HG03342 (cell line): ENCODE measurements around the gene RABL6.
"Not testable (repeated sequence)": the region's sequence is repeated elsewhere in the genome, so short reads cannot be mapped to it uniquely, and the experiment has no call there.

ENCODE experiments used
- ATAC-seq: cut with Tn5 transposase; IDR thresholded peaks from one replicate; pipeline ENCODE4 v1.9.1; 2021; ENCODE audit warnings: mild to moderate bottlenecking, moderate library complexity; ENCODE audit not compliant: unreplicated experiment

Gene RABL6

DNA sequence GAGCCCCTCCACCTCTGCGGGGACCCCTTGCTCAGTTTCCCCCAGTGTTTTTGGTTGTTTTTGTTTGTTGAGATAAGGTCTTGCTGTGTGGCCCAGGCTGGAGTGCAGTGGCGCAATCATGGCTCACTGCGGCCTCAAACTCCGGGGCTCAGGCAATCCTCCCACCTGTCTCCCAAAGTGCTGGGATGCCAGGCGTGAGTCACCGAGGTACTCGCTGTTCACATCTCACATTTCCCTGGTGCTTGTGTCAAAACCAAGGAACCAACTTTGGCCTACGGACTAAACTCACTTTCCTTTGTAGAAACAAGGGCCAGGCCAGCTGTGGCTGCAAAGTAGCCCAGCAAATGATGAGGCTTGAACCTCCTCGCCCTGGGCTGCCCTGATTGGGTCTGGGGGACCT lies 24.8 kb downstream of the RABL6 start:
- ATAC-seq: no peak

DNA sequence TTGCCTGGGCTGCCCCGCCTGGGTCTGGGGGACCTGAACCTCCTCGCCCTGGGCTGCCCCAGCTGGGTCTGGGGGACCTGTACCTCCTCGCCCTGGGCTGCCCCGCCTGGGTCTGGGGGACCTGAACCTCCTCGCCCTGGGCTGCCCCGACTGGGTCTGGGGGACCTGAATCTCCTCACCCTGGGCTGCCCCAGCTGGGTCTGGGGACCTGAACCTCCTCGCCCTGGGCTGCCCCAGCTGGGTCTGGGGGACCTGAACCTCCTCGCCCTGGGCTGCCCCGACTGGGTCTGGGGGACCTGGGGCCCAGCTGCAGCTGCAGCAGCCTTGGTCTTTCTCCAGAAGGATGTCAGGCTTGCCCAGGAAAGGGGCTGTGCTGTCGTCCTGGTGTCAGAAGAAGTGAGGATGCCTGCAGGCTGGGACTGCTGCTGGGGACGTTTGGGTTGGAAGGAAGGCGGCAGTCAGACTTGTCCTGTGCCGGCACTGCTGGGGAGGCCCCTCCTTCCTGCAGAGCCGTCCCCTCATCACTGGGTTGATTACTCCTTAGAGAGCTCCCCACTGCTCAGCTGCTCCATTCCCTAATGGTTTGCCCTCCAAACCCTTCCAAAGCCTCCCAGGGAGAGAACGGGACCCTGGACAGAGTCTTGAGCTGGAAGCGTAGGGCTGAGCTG lies 25.8 kb downstream of the RABL6 start:
- not testable (repeated sequence) for ATAC-seq

DNA sequence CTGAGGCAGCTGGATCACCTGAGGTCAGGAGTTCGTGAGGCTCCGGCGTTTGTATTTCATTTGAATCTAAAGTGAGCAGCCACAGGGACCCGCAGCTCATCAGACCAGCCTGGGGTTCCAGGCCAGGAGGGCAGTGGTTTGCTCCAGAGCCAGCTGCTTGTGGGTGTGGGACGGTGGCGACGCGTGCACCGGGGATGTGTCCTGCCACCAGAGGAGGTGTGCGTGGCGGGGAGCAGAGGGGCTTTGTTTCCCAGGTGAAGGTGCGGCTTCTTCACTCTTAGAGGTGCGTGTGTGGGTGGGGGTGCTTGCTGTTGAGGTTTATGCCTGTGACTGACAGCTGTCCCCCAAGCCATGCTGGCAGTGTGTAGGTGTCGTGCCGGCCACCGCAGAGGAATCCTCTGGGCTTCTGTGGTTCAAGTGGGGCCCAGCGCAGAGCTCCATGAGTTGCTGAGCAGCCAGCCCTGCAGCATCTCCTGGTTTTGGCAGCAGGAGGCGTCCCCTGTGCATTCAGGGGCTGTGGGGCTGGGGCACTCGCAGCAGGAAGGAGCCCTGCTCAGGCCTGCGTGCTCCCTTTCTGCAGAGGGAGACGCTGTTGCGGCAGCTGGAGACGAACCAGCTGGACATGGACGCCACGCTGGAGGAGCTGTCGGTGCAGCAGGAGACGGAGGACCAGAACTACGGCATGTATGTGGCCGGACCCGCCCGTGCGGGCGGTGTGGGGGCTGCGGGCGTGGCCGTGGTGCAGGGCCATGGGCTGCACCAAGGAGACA lies 27.6 kb downstream of the RABL6 start:
- ATAC-seq: no peak

DNA sequence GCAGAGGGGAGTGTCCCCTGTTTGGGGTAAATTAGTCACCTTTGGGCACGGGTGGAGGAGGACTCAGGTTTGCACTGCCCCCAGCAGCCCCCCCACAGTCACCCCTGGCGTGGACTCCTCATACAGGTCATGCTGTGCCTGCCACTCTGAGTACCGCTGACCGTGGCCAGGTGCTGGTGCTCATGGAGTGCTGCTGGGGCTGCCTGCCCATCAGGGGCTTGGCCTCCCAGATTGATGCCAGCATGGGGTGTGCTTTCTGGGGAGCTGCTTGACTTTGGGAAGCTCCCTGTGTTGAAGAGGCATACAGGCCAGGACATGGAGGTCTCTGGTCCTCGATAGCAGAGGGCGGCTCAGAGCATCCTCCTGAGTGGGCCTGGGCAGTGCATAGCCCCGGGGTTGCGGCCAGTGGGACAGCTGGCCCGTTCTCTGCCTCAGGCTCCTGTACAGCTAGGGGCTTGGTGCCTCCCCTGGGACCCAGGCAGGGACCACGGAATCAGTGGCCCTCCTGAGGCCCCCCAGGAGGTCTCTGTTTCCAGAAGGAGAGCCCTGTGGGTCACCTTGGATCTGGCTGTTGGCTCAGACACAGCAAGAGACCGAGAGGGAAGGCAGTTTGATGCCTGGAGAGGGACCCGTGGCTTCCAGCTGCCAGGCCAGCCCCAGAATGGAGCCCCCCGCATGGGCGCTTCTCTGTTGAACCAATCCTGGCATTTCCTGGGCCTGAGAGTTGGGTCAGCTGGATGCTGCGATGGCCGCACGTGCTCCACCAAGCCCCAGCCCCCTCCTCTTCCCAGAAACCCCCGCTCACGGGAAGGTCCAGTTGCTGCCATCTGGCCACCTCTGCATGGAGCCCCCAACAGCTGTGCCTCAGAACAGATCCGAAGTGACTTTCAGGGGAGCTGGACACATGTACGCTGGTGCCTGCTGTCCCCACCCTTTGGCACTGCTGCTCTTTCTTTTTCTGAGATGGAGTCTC lies 28.5 kb downstream of the RABL6 start:
- ATAC-seq: no peak

DNA sequence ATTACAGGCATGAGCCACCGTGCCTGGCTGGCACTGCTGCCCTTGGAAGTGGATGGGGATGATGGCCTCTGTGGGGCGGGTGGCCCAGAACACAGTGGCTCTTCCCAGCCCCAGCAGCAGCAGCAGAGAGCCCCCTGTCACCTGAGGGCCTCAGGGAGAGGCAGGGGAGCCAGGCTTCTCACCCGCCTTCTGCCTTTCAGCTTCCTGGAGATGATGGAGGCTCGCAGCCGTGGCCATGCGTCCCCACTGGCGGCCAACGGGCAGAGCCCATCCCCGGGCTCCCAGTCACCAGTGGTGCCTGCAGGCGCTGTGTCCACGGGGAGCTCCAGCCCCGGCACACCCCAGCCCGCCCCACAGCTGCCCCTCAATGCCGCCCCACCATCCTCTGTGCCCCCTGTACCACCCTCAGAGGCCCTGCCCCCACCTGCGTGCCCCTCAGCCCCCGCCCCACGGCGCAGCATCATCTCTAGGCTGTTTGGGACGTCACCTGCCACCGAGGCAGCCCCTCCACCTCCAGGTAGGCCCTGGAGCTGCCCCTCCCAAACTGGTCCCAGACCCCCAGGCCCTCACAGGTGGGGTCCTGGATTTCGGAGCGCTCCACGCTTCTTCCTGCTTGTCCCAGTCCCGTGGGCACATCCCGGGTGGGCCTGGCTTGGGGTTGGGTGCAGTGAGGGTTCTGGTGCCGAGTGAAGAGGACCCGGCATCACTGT lies 29.6 kb downstream of the RABL6 start:
- no peak for ATAC-seq

DNA sequence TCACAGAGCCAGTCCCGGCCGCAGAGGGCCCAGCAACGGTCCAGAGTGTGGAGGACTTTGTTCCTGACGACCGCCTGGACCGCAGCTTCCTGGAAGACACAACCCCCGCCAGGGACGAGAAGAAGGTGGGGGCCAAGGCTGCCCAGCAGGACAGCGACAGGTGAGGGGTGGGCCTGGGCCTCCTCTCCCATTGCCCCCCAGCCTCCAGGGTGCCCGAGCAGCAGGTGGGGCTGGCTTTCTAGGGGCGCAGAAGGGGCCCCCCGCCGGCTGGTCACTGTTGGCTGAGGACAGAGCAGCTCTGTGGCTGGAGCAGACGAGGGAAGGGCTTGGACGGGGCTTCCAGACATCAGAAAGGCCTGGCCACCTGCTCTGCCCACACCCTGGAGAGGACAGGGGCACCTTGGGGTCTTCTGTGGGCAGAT lies 30.1 kb downstream of the RABL6 start:
- not testable (repeated sequence) for ATAC-seq

DNA sequence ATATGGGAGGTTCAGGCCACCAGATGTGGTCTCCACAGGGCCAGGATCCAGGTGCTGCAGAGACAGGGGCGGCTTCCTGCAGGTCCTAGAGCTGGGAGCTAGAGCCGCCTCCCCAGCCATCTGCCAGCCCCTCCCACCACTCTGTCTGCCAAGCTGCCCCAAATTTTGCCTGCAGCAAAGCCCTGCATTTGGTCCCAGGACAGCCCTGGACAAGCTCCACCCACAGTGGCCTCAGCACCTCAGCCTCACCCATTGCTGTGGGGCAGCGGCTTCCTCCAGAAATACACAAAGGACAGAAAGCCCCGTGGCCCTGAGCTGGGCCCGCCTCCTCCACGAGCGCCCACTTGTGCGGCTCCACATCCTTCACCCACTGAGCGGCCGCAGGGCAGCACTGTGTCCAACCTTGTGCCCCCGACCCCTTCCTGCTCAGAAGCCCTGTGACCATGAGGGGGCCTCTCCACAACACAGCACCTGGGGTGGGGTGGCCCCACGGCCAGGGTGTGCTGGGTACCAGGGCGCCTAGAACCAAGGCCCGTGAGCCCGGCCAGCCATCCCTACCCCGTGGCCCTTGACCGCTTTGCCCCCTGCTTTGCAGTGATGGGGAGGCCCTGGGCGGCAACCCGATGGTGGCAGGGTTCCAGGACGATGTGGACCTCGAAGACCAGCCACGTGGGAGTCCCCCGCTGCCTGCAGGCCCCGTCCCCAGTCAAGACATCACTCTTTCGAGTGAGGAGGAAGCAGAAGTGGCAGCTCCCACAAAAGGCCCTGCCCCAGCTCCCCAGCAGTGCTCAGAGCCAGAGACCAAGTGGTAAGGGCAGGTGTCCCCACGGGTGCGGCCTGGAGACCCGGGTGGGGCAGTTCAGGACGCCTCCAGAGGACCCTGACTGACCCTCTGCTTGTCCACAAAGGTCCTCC lies 30.8 kb downstream of the RABL6 start:
- no peak for ATAC-seq

DNA sequence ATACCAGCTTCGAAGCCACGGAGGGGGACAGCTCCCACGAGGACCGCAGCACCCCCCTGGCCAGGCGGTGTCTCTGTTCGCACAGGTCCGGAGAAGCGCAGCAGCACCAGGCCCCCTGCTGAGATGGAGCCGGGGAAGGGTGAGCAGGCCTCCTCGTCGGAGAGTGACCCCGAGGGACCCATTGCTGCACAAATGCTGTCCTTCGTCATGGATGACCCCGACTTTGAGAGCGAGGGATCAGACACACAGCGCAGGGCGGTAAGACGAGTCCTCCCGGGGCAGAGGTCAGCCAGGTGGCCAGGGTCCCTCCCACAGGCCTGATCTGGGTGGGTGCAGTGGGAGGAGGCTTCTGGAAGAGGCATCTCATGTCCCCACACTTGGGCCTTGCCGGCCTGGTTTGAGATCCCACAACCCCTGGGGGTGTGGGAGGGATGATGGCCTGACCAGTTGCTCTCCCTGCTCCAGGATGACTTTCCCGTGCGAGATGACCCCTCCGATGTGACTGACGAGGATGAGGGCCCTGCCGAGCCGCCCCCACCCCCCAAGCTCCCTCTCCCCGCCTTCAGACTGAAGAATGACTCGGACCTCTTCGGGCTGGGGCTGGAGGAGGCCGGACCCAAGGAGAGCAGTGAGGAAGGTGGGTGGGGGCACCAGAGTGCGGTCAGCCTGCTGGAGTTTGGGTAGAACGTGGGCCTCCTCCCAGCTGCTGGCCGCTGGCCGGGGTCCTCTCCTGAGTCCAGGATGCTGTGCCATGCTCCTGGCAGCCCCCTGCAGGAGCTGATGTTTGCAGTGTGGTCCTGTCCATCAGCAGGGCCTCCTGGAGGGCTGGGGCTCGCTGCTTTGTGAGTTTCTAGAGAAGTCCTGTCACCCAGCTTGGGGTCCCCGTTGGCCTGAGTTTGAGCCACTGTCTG lies 31.7 kb downstream of the RABL6 start:
- ATAC-seq: no peak

DNA sequence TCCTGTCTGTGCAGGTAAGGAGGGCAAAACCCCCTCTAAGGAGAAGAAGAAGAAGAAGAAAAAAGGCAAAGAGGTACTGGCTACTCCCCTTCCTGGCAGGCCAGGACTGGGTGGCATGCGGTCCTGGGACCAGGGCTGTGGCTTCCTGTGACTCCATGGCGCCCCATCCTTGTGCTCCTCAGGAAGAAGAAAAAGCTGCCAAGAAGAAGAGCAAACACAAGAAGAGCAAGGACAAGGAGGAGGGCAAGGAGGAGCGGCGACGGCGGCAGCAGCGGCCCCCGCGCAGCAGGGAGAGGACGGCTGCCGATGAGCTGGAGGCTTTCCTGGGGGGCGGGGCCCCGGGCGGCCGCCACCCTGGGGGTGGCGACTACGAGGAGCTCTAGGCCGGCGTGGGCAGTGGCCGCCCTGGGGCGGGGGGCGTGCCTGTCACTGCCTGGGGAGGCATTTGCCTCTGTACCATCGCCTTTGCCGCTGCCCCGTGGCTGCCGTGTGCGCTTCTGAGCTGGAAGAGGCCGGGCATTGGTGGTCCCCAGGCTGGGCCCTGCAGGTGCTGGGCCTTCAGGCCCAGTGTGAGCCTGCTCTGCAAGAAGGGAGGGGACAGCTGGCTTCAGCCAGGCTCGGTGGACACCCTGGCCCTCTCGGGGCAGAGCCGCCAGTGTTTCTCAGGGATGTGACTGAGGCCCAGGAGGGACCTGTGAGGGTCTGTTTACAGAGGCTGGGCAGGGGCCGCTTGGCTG lies 32.6 kb downstream of the RABL6 start:
- ATAC-seq: no peak

DNA sequence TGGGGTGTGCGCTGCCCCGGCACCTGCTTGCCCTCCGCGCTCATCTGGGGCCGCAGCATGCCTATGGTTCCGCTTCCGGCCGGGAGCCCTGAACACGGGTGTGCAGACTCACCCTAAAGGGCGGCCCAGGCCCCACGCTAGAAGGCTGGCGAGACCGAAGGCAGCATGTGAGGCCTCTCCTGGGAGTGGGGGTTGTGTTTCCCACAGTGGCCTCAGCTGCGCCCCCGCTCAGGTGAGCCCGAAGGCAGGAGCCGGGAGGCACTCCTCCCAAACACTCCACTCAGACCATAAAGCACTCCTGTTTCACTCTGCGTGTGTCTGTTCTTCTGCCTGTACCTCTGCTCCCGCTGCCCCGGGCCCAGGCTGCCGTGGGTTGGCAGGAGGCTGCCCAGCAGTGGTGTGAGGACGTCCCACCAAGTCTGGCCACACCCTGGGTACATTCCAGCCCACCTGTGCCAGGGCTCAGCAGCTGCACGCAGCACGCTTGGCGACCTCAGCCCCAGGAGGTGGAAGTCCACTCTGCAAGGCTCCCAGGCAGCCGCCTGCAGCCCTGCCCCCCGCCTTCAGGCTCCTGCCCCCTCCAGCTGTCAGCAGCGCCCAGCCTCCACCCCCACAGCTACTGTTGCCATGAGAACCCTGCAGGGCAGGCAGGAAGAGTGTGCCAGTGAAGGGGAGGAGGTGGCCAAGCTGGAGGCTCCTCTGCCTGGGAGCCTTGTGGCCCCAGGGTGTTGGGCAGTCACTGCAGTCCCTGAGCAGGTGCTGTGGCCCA lies 33.3 kb downstream of the RABL6 start:
- ATAC-seq: no peak

DNA sequence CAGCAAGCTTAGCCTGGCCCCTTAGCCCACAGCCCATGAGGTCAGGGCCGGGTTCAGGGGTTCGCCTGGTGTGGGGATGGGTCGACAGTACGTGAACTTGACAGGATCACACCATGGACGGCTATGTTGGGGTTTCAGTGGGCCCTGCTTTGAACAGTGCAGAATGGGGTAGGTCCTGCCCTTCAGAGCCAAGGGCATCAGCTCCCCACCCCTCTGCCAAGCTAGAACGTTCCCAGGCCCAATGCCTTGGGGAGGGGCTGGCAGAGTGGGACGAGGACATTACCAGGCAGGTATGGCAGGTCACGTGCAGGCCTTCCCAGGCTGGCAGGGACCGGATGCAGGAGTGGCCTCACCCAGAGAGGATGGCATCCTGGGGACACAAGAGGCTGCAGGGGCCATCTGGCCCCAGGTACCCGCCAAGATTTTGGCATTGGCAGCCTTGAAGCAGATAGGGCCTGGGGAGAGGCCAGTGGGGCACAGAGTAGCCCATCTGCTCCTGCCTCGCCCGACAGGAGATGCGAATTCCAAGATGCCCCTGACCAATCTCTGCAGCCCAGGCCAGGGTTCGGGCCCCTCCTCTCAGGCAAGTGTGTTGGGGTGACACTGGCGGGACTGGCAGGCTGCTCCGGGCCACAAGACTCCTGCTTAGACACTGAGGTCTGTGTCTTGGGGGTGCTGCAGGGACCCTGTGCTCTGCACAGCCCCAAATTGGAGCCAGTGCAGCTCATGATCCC lies 34.1 kb downstream of the RABL6 start:
- not testable (repeated sequence) for ATAC-seq

DNA sequence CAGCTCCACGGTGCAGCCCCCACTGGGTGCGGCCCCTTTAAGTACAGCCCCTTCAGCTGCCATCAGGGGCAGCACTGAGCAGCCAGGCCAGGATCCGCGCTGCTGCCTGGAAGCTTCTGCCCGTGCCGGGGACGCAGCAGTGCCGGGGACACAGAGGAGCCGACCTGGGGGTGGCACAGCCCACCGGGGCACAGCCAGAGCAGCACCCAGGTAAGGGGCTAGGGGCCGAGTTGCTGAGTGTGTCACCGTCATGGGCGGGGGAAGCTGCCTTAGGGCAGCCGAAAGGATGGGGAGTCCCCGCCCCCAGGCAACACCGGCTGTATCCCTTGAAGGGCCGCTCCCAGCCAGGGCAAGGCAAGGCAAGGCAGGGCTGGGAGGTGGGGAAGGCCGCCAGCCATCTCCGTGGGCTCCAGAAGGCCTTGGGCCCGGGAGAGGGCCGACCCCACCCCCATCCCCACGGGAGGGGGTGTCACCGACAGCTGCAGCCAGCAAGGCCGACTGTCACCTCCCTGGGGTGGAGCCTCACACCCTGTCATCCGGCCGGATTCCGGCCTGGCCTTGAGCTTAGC lies 34.7 kb downstream of the RABL6 start, which contains the start of gene AJM1:
AJM1 (plus strand) TSS at position 99 of the 569 bp plus-strand sequence. CDS start 1,937 bp downstream, outside the sequence.
- ATAC-seq: peak; percentile 62

DNA sequence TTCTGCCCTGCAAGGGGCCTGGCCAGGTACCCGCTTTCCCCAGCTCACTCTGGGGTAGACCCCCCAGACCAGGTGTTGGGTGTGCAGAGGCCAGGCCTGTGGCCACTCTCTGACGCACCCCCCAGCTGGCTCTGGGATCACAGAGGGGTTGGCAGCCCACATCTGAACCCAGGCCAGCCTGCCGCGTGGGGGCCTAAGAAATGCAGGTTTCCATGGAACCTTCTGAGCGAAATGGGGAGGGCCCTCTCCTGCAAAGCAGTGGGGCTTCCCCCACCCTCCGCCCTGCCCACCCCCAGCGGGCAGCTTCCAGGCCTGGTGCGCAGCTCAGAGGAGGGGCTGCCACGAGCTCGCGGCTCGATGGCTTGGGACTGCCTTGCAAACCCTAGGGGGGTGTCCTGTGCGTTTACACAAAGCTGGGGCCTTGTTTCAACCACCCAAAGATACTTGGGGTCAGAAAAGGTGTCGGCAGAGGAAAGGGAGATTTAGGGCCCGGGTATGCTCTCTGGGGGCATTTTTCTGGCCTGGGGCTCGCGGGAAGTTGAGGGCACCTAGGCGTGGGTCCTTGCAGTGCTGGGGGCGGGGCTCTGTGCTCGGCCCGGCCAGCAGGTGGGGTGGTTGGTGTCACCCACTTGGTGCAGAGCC lies 35.5 kb downstream of the RABL6 start:
- not testable (repeated sequence) for ATAC-seq

DNA sequence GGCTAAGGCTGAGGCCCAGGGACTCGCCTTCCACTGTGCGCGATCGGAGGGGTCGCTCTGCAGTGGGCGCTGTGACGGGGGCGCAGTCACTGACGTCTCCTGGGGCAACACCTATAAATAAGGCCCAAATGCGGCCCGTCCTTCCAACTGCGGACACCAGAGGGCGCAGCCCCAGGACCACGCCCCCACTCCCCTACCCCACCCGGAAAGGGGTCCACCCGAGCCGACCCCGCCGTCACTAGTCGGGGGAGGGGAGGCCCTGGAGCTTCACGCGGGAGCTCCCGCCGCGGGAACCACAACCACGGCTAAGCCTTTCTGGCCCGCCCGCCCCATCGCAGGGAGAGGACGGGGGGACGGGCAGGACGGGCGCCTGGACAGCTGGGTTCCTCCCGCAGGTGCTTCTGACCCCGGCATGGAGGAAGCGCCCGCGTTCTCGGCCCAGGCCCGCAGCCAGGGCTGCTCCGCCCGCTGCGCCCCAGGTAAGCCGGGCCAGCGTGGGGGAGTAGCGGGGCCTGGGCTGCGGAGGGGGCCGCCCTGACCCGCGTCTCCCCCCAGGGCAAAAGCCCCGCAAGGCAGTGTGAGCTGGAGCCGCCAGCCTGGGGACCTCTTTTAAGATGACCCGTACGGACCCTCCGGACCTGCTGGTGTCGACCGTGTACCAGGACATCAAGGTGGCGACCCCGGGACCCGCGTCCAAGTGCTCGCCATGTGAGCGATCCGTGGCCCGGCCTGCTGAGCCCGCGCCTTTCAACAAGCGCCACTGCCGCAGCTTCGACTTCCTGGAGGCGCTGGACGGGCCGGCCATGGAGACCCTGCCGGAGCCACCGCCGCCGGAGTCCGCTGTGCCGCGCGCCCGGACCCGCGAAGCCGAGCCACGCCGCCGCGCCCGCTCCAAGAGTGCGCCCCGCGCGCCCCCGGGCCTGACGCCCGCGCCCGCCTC lies 36.3 kb downstream of the RABL6 start:
- not testable (repeated sequence) for ATAC-seq
